HG03039 (cell line): Measurements from ENCODE around the gene BDH1.
"Not testable (repeated sequence)": the region's sequence is repeated elsewhere in the genome, so short reads cannot be mapped to it uniquely, and the experiment has no call there.

Experiments used
- ATAC-seq: cut with Tn5 transposase; IDR thresholded peaks from one replicate; pipeline ENCODE4 v1.9.1; 2021; ENCODE audit warnings: mild to moderate bottlenecking, moderate library complexity; ENCODE audit not compliant: unreplicated experiment

The BDH1 gene

DNA sequence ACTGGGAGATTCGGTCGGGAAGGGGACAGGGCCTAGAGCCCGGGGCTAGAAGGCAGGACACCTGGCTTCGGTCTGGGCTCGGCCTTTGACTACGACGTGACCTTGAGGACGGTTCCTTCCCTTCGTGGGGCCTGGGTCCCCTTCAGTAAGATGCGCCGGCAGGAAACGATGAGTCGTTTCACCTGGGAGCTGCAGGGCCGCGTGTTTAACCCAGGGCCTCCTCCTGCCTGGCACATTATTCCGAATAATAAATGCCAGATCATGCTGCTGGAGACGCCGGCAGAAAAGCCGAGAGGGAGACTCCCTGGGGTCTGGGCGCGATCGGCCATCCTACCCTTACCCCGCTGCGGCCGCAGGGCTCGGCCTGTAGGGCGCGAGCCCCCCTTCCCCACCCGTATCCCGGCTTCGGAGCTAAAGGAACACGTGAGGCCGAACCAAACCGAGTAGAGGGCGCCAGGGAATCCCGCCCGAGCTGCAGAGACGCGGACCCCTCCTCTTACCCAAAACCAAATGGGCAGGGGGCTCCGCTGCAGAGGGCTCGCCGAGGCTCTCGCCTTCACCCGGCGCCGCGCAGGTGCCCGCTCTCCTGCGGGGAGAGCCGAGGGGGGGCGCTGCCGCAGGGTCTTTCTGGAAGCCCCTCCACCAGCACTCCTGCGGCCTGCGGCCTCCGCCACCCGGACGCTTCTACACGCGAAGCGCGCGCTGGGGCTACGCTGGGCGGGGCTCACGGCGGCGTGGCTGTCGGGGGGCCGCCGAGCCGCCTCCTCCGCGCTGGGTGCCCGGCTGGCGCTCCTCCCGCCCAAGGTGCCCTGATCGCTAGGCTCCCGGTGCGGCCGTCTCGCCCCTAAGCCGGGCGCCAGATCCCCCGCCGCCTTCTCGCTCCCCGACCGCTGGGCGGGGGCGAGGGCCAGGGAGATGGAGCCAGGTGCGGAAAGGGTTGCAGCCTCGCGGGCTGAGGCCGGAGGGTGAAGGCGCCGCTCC lies at the start of gene BDH1:
Gene BDH1 (minus strand): TSS at position 688 of the 981 bp plus-strand sequence. CDS start 9,525 bp downstream, outside the sequence.
- peak; percentile 26 for ATAC-seq

- no peak for ATAC-seq
These were observed 47.7 kb upstream of the BDH1 start for GRCh38 chr3:197603317-197603933.

- not testable (repeated sequence) for ATAC-seq
These were observed 46.6 kb upstream of the BDH1 start for GRCh38 chr3:197602351-197602750.

DNA sequence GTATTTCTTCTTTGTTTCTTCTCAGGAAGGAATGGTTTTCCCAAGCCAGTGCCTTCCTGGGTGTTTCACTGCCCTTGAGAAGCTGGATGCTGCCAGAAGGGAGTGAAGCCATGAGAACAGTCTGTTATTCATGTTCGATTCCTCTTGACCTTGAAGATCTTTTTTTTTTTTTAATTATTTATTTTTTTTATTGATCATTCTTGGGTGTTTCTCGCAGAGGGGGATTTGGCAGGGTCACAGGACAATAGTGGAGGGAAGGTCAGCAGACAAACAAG lies 45.7 kb upstream of the BDH1 start:
- not testable (repeated sequence) for ATAC-seq

- no peak for ATAC-seq
These were observed 45.2 kb upstream of the BDH1 start for GRCh38 chr3:197600796-197601565.

DNA sequence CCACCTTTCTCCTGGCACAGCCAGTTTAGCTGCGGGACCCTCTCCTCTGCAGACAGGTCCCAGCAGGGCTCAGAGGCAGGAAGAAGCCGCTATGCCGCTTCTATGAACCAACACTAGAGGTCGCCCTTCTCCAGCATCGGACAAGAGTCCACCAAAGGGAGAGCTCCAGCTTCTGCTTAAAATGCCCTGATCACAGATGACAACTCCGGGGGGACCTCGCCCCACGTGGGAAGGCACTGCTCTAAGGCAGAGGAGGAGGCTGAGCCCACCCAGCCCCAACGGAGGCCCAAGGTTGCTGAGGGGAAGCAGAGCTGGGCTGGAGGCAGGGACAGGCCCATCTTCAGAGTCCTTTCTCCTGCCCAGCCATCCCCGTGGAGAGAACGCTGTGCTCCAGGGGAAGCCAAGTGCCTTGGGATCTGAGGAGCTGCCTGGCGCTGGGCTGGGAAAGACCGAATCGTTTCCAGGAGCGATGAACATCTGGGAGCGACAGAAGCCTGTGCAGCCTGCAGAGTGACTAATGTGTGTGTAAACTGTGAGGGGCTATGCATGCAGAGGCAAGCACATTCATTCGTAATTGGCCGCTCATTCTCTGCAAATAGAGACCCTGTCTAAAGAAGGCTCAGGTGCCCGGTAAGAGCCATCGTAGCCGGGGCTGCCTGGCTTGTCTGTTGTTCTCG lies 43.5 kb upstream of the BDH1 start:
- no peak for ATAC-seq

- ATAC-seq = no peak
These were observed 42.7 kb upstream of the BDH1 start for GRCh38 chr3:197598404-197598980.

- no peak for ATAC-seq
These were observed 41.6 kb upstream of the BDH1 start for GRCh38 chr3:197597335-197597734.

DNA sequence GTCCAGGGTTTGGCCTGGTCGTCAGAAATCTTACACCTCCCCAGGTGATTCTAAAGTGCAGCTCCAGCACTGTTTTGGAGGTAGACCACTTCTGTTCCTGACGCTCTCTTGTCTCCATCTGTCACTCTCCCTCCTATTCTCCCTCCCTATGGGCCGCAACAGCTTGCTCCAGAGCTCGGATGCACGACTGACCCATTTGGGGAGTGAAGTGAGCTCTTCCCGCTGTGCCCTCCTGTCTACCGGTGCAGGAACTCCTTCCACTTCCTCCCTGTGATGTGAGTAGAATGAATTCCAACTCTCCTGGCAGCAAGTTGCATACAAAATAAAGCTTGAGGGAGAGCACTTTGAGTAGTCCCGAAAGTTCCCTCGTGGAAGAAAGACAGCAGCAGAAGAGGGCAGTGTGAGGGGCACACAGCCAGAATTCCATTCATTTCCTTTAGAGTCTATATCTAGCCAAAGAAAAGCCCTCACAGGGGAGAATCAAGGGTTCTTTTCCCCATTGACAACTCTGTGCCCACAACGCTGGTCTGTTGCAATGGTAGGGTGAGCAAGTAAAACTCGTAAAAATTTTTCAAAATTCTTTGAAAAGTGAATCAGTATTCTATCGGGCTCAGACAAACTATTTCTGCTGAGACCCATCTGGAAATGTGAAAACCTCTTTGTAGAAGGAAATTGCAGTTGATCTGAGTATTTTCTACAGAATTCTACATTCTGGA lies 39.9 kb upstream of the BDH1 start:
- ATAC-seq = no peak

DNA sequence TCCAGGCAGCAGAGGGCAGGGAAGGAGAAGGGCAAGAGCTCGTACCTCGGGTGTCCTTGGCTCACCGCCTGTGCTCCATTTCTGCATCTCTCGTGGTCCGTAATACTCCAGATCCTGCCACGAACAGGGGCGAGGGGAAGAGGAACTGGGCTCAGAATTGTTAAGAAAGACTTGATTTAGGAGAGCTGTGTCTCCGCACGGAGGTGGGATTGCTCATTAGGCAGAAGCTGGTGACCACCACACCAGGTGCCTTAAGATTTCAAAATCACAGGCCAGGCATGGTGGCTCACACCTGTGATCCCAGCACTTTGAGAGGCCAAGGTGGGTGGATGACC lies 37.2 kb upstream of the BDH1 start:
- no peak for ATAC-seq

GRCh38 chr3:197592361-197593045 lies 36.7 kb upstream of the BDH1 start:
- ATAC-seq = no peak

DNA sequence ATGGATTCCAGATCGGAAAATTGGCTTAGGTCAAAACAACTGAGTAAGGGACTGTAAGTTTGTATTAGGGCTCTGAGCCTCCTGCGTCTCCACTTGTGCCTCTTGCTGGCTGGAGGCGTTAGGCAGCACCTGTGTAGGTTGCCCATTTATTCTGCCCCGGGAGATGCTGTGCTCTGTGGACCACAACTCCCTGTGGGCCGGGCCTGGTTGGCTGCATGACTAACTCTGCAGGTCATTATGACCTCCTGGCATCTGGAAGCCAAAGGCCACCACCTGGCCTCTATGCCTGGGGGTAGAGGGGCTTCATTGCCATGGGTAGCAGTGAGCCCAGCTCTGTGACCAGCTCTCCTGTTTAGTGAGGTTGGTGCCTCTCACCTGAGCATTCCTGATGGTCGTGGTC lies 36.0 kb upstream of the BDH1 start:
- no peak for ATAC-seq

- ATAC-seq = no peak
These were observed 34.7 kb upstream of the BDH1 start for GRCh38 chr3:197590313-197590962.

DNA sequence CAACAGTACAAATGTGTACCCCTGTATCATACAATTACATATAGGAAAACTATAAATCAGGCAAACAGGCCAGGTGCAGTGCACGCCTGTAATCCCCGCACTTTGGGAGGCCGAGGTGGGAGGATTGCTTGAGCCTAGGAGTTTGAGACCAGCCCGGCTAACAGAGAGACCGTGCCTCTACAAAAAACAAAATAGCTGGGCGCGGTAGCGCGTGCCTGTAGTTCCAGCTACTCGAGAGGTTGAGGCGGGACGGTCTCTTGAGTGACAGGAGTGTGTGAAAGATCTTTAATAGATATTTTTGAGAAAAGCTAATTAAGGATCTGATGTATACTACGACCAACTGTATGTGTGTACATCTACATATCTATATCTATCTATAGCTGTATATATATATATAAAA lies 33.8 kb upstream of the BDH1 start:
- ATAC-seq = no peak

DNA sequence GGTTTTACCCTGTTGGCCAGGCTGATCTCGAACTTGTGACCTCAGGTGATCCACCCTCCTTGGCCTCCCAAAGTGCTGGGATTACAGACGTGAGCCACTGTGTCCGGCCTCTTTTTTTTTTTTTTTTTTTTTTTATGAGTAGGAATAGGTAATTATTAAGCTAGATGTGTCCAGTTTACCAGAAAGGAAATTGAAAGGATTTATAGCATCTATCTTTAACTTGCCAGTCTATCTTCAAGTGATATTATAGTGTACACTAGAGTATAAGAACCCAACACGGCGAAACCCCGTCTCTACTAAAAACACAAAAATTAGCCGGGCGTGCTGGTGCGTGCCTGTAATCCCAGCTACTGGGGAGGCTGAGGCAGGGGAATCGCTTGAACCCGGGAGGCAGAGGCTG lies 31.0 kb upstream of the BDH1 start:
- ATAC-seq = not testable (repeated sequence)

- ATAC-seq = no peak
These were observed 30.4 kb upstream of the BDH1 start for GRCh38 chr3:197586181-197586580.

GRCh38 chr3:197584733-197585132 lies 29.0 kb upstream of the BDH1 start:
- no peak for ATAC-seq

GRCh38 chr3:197583371-197583770 lies 27.6 kb upstream of the BDH1 start:
- ATAC-seq = no peak

DNA sequence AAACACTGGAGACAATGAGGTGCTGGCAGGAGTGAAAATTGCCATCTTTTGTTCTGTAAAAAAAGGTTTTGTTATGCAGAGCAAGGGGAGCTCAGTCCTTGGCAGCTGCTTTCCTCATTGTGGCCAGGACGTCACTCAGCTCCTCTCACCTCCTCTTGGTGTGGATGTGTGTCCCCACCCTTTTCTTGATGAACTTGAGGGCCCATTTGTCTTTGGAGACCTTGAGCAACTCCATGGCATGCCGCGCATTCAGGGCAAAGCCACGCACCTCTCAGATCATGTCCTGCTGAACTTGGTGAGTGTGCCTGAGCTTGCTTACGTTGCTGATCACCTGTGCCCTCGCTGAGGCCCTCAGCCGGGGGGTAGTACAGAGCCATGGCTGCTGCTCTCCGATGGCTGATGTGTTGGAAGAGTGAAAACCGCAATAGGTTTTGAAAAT lies 24.5 kb upstream of the BDH1 start:
- ATAC-seq = no peak
